Caco-2 (cell line): ENCODE data around the gene MROH8. TPM values are rescaled to one million over a fixed set of nuclear protein-coding genes. Genes with fewer than 3 reads are reported as not detected.

Experiments used
- BruUV-seq: library from RNA; stranded (reverse); fragments of 400-500 nt; replicated peaks from 2 replicates; lab custom pipeline; 2021; lab: Mats Ljungman, UMichigan
- CTCF ChIA-PET: fragments of 300-600 bp; sonication (Branson Sonifier 250); formaldehyde crosslinking; loops from one replicate; lab custom pipeline; 2022; ENCODE audit warnings: antibody characterized with exemption; lab: Charles Lee
- POLR2A ChIA-PET: fragments of 300-600 bp; sonication (Branson Sonifier 250); formaldehyde crosslinking; loops from one replicate; lab custom pipeline; 2022; ENCODE audit warnings: antibody characterized with exemption; lab: Charles Lee
- DNase-seq, 2 experiments: peaks; one replicate each; pipeline versions ENCODE4 v3.0.0 to v3.0.0-alpha.2; 2020 to 2022
- H3K27me3 ChIP-seq: replicated peaks from 2 replicates; pipeline ENCODE4 v1.6.0; 2011; ENCODE audit warnings: low read length; ENCODE audit not compliant: control insufficient read depth, insufficient read depth
- H3K36me3 ChIP-seq: 2 replicates; pipeline ENCODE4 v1.5.1; 2011; ENCODE audit warnings: low read length; ENCODE audit not compliant: control insufficient read depth, insufficient read depth
- H3K4me1 ChIP-seq: fragments of 250-450 bp; sonication (Bioruptor Pico); 2 replicates; pipeline ENCODE4 v1.5.1; 2020; ENCODE audit warnings: mild to moderate bottlenecking
- H3K4me3 ChIP-seq: 2 replicates; pipeline ENCODE4 v1.5.1; 2011; ENCODE audit warnings: low read depth, mild to moderate bottlenecking, control low read depth, low read length
- H3K9me3 ChIP-seq: fragments of 250-450 bp; sonication (Bioruptor Pico); 2 replicates; pipeline ENCODE4 v1.5.1; 2020; ENCODE audit warnings: mild to moderate bottlenecking, moderate library complexity
- H3K27ac Mint-ChIP-seq: one replicate; pipeline ENCODE4 v1.8.0; 2022; ENCODE audit warnings: mixed read lengths; ENCODE audit not compliant: unreplicated experiment
- H3K27me3 Mint-ChIP-seq: one replicate; pipeline ENCODE4 v1.8.0; 2022; ENCODE audit warnings: mixed read lengths; ENCODE audit not compliant: insufficient read depth, unreplicated experiment
- H3K36me3 Mint-ChIP-seq: one replicate; pipeline ENCODE4 v1.8.0; 2022; ENCODE audit warnings: mild to moderate bottlenecking, mixed read lengths; ENCODE audit not compliant: insufficient read depth, unreplicated experiment
- H3K4me1 Mint-ChIP-seq: one replicate; pipeline ENCODE4 v1.8.0; 2022; ENCODE audit warnings: low read depth, mixed read lengths; ENCODE audit not compliant: unreplicated experiment
- H3K4me3 Mint-ChIP-seq: one replicate; pipeline ENCODE4 v1.8.0; 2022; ENCODE audit warnings: mild to moderate bottlenecking, moderate library complexity, mixed read lengths; ENCODE audit not compliant: unreplicated experiment
- H3K9me3 Mint-ChIP-seq: one replicate; pipeline ENCODE4 v1.8.0; 2022; ENCODE audit warnings: mixed read lengths; ENCODE audit not compliant: unreplicated experiment
- CTCF ChIP-seq, 2 experiments: fragments of 200-600 bp in 1 of 2; IDR thresholded peaks; 1 replicate in 1 of 2; 2 replicates in 1 of 2; pipeline versions ENCODE4 v1.5.1 to v1.8.0; 2011 to 2022; ENCODE audit warnings: antibody characterized with exemption in 1 of 2, control low read depth in 1 of 2, inconsistent platforms in 1 of 2, low read depth in 1 of 2, low read length in 1 of 2, mild to moderate bottlenecking in 1 of 2, moderate library complexity in 1 of 2; ENCODE audit not compliant: insufficient read depth in 1 of 2, severe bottlenecking in 1 of 2, unreplicated experiment in 1 of 2
- intact Hi-C: fragments of 100-400 bp; cut with micrococcal nuclease; formaldehyde crosslinking; loops from one replicate; pipeline ENCODE4 v1.10.0; 2022; ENCODE audit not compliant: unreplicated experiment
- total RNA-seq: library from RNA; stranded (reverse); gene quantifications from 2 replicates; pipeline ENCODE4 v1.2.3, GENCODE V29; 2022

Gene MROH8
- total RNA-seq, 1 experiment from 2014 or later = 2.6 TPM

DNA sequence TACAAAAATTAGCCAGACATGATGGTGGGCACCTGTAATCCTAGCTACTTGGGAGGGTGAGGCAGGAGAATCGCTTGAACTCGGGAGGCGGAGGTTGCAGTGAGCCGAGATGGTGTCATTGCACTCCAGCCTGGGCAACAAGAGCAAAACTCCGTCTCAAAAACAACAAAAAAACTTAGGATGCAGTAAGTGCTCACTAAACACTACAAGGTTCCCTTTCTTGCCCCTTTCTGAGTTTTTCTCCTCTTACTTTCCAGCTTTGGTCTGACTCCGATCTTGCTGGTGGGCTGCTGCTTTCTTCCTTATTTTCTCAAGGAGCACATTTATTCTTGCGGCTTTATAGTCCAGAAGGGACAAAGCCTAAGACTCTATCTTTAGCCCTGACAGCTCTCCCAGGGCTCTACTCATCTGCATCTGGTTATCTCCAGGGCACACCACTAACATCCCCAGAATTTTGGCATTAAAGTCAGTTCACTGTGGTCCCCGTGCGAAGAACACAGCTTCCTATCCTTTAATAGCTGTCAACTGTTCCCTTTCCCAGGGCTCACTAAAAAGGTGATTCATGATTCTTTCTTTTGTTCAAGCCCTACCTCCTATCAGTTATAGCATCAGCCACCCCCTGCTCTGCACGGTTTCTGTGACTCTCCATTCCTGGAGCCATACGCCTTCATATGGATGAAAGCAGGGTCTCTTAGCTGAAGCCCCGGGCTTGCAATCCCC lies 17.4 kb downstream of the MROH8 start:
- Histone ChIP-seq H3K4me1 (no peaks in the 10 kb centered on the region), H3K4me3 (no peak overlapping the region), H3K36me3 (no peaks in the 10 kb centered on the region), H3K9me3 (no peaks in the 10 kb centered on the region), H3K27me3 (no peaks in the 10 kb centered on the region)
- TF ChIP-seq CTCF (IDR thresholded peaks at IDR 0.05; ENCODE audit: insufficient read depth in 1 of 2, low read depth in 1 of 2, low read length in 1 of 2, severe bottlenecking in 1 of 2, unreplicated experiment in 1 of 2) = no peak
- Mint-ChIP-seq H3K27me3 (peaks cover 16% of the 10 kb centered on the region), H3K9me3 (no peaks in the 10 kb centered on the region), H3K27ac (no peak overlapping the region), H3K4me3 (no peak overlapping the region), H3K4me1 (no peaks in the 10 kb centered on the region), H3K36me3 (no peaks in the 10 kb centered on the region)
- BruUV-seq = no TSS peak
- intact Hi-C loops = no loop called here
- CTCF ChIA-PET = no interaction called here
- POLR2A ChIA-PET = no interaction called here
- no peak for DNase-seq

GRCh38 chr20:37160683-37161082 lies 18.7 kb downstream of the MROH8 start:
- H3K27me3 Mint-ChIP-seq = peaks cover 14% of the 10 kb centered on the region
- no peak for DNase-seq
- peaks cover 6% of the 10 kb centered on the region for H3K4me1 Mint-ChIP-seq
- no peaks in the 10 kb centered on the region for H3K27me3 ChIP-seq
- ChIA-PET POLR2A (no interaction called here), CTCF (interaction anchor here (0.6 kb wide), 1 partner anchor 35 kb away, joined by 3 read pairs; no protein-coding TSS in a partner anchor)
- H3K4me3 Mint-ChIP-seq = no peak overlapping the region
- H3K36me3 ChIP-seq = no peaks in the 10 kb centered on the region
- H3K4me1 ChIP-seq = 0 out of 2 replicates have a peak, but pooled peaks cover 6% of the 10 kb centered on the region
- no peak overlapping the region for H3K27ac Mint-ChIP-seq
- H3K4me3 ChIP-seq = no peak overlapping the region
- no peaks in the 10 kb centered on the region for H3K9me3 ChIP-seq
- no peaks in the 10 kb centered on the region for H3K36me3 Mint-ChIP-seq
- TF ChIP-seq CTCF (IDR thresholded peaks at IDR 0.05; ENCODE audit: insufficient read depth in 1 of 2, low read depth in 1 of 2, low read length in 1 of 2, severe bottlenecking in 1 of 2, unreplicated experiment in 1 of 2) = no peak
- intact Hi-C loops = no loop called here
- no peaks in the 10 kb centered on the region for H3K9me3 Mint-ChIP-seq
- no TSS peak for BruUV-seq

DNA sequence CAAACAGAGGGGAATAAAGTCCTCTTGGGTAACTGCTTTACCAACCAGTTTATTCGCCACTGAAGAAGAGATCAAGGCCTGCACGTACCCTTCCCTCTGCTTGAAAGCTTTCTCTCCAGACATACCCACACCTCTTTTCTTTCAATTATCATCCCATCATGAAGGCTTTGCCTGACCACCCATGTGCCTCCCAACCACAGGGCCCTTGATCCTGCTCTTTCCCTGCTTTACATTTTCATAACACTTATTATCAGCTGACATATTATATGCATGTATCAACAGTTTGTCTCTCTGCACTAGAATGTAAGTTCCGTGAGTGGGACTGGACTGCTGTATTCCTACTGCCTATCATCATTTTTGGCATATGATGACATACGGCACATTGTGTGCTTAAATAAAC lies 21.1 kb downstream of the MROH8 start:
- Histone ChIP-seq H3K36me3 (no peaks in the 10 kb centered on the region), H3K9me3 (no peaks in the 10 kb centered on the region), H3K4me1 (0 out of 2 replicates have a peak, but pooled peaks cover 6% of the 10 kb centered on the region), H3K4me3 (no peak overlapping the region), H3K27me3 (no peaks in the 10 kb centered on the region)
- Mint-ChIP-seq H3K27me3 (peaks cover 6% of the 10 kb centered on the region), H3K27ac (no peak overlapping the region), H3K9me3 (no peaks in the 10 kb centered on the region), H3K4me3 (no peak overlapping the region), H3K4me1 (peaks cover 12% of the 10 kb centered on the region), H3K36me3 (no peaks in the 10 kb centered on the region)
- CTCF ChIA-PET = no interaction called here
- no peak for DNase-seq
- intact Hi-C loops = no loop called here
- no TSS peak for BruUV-seq
- no peak for TF ChIP-seq CTCF (IDR thresholded peaks at IDR 0.05; ENCODE audit: insufficient read depth in 1 of 2, low read depth in 1 of 2, low read length in 1 of 2, severe bottlenecking in 1 of 2, unreplicated experiment in 1 of 2)
- POLR2A ChIA-PET = interaction anchor here (0.7 kb wide), 1 partner anchor 21 kb away, joined by 3 read pairs; the partner anchor contains the start of genes MROH8 and RPN2
